ENCODE results near the gene KIF12. TPM values are rescaled to one million over a fixed set of nuclear protein-coding genes. Genes with fewer than 3 reads are reported as not detected.

KIF12 gene
- total RNA-seq, 1 donor from 2014 or later: 4.8 TPM

GRCh38 chr9:114093031-114093471 lies 6.0 kb downstream of the KIF12 start:
- TF ChIP-seq CTCF (IDR thresholded peaks at IDR 0.05): no peak
- peaks cover 15% of the 10 kb centered on the region for H3K27me3 ChIP-seq (ENCODE audit: low read depth)
- ATAC-seq (no peak), DNase-seq (no peak)
- H3K36me3 ChIP-seq: no peaks in the 10 kb centered on the region
- no peak overlapping the region for H3K4me3 ChIP-seq
- intact Hi-C loops (cut with DNase I): no loop called here
- H3K27ac ChIP-seq: no peak overlapping the region
- H3K4me1 ChIP-seq: peaks cover 7% of the 10 kb centered on the region
- H3K9me3 ChIP-seq: no peaks in the 10 kb centered on the region

- Histone ChIP-seq H3K4me3 (no peak overlapping the region), H3K27ac (no peak overlapping the region), H3K36me3 (no peaks in the 10 kb centered on the region), H3K4me1 (no peaks in the 10 kb centered on the region), H3K27me3 (ENCODE audit: low read depth) (peaks cover 8% of the 10 kb centered on the region), H3K9me3 (no peaks in the 10 kb centered on the region)
- no peak for DNase-seq
- TF ChIP-seq CTCF (IDR thresholded peaks at IDR 0.05): no peak
- ATAC-seq: no peak
- intact Hi-C loops (cut with DNase I): no loop called here
Measured at GRCh38 chr9:114092336-114092735, 6.8 kb downstream of the KIF12 start.

GRCh38 chr9:114091711-114092110 lies 7.4 kb downstream of the KIF12 start:
- ATAC-seq: no peak

GRCh38 chr9:114090798-114091197 lies 8.3 kb downstream of the KIF12 start:
- intact Hi-C loops (cut with DNase I): no loop called here

More at GRCh38 chr9:114091711-114092110, 7.4 kb downstream of the KIF12 start:
- peaks cover 4% of the 10 kb centered on the region for H3K27me3 ChIP-seq (ENCODE audit: low read depth)
- TF ChIP-seq CTCF (IDR thresholded peaks at IDR 0.05): no peak
- no peak overlapping the region for H3K27ac ChIP-seq
- H3K36me3 ChIP-seq: no peaks in the 10 kb centered on the region
- no peak for DNase-seq
- H3K9me3 ChIP-seq: no peaks in the 10 kb centered on the region
- intact Hi-C loops (cut with DNase I): no loop called here
- H3K4me3 ChIP-seq: no peak overlapping the region
- no peaks in the 10 kb centered on the region for H3K4me1 ChIP-seq

GRCh38 chr9:114089206-114089840 lies 9.8 kb downstream of the KIF12 start:
- TF ChIP-seq CTCF (IDR thresholded peaks at IDR 0.05): no peak
- intact Hi-C loops (cut with DNase I): no loop called here
- Histone ChIP-seq H3K36me3 (no peaks in the 10 kb centered on the region), H3K9me3 (no peaks in the 10 kb centered on the region), H3K4me3 (no peak overlapping the region), H3K4me1 (no peaks in the 10 kb centered on the region), H3K27me3 (ENCODE audit: low read depth) (peaks cover 4% of the 10 kb centered on the region), H3K27ac (no peak overlapping the region)
- ATAC-seq (no peak), DNase-seq (no peak)

More at GRCh38 chr9:114090798-114091197, 8.3 kb downstream of the KIF12 start:
- Histone ChIP-seq H3K27ac (no peak overlapping the region), H3K27me3 (ENCODE audit: low read depth) (peaks cover 4% of the 10 kb centered on the region), H3K36me3 (no peaks in the 10 kb centered on the region), H3K9me3 (no peaks in the 10 kb centered on the region), H3K4me3 (no peak overlapping the region), H3K4me1 (no peaks in the 10 kb centered on the region)
- ATAC-seq (no peak), DNase-seq (no peak)
- no peak for TF ChIP-seq CTCF (IDR thresholded peaks at IDR 0.05)

Measured in lower lobe of right lung (tissue), 2 donors.